Osteoblast (primary cell): ENCODE data around the gene LBHD2. TPM values are rescaled to one million over a fixed set of nuclear protein-coding genes. Genes with fewer than 3 reads are reported as not detected.

Experiments
- DNase-seq: peaks from one replicate; pipeline ENCODE4 v3.0.0; 2011; ENCODE audit warnings: low spot score, mixed read lengths; ENCODE audit not compliant: insufficient read length; ENCODE audit errors: missing footprints
- H2AFZ ChIP-seq: 2 replicates; pipeline ENCODE4 v1.6.0; 2011; ENCODE audit warnings: mild to moderate bottlenecking, low read length
- H3K27ac ChIP-seq: 2 replicates; pipeline ENCODE4 v1.5.1; 2011; ENCODE audit warnings: mild to moderate bottlenecking, low read depth, low read length, moderate library complexity
- H3K27me3 ChIP-seq: 2 replicates; pipeline ENCODE4 v1.6.0; 2012; ENCODE audit warnings: mild to moderate bottlenecking, control low read depth, inconsistent platforms, low read length, moderate library complexity; ENCODE audit not compliant: insufficient read depth
- H3K36me3 ChIP-seq: 2 replicates; pipeline ENCODE4 v1.5.1; 2011; ENCODE audit warnings: mild to moderate bottlenecking, low read length, control low read depth, moderate library complexity; ENCODE audit not compliant: insufficient read depth
- H3K4me1 ChIP-seq: 2 replicates; pipeline ENCODE4 v1.5.1; 2011; ENCODE audit warnings: mild to moderate bottlenecking, low read length, control low read depth, moderate library complexity; ENCODE audit not compliant: insufficient read depth
- H3K4me2 ChIP-seq: 2 replicates; pipeline ENCODE4 v1.6.0; 2011; ENCODE audit warnings: mild to moderate bottlenecking, low read length; ENCODE audit not compliant: insufficient read depth
- H3K4me3 ChIP-seq: fragments of 200-600 bp; sonication (generic); 3 replicates; pipeline ENCODE4 v1.5.1; 2012; ENCODE audit warnings: mild to moderate bottlenecking, low read length, inconsistent platforms; ENCODE audit not compliant: insufficient read depth
- H3K79me2 ChIP-seq: 2 replicates; pipeline ENCODE4 v1.6.0; 2012; ENCODE audit warnings: mild to moderate bottlenecking, low read length, control low read depth, inconsistent platforms; ENCODE audit not compliant: insufficient read depth
- H3K9me3 ChIP-seq: 2 replicates; pipeline ENCODE4 v1.5.1; 2011; ENCODE audit warnings: low read depth, low read length, control low read depth
- H4K20me1 ChIP-seq: 2 replicates; pipeline ENCODE4 v1.6.0; 2012; ENCODE audit warnings: mild to moderate bottlenecking, low read length, control low read depth; ENCODE audit not compliant: insufficient read depth
- CTCF ChIP-seq: IDR thresholded peaks from 2 replicates; pipeline ENCODE4 v1.5.1; 2011; ENCODE audit warnings: mild to moderate bottlenecking, low read depth, low read length, moderate library complexity; ENCODE audit errors: extremely low read depth
- total RNA-seq: library from RNA; depleted of rRNA; stranded (reverse); fragments of >200 nt; gene quantifications from 2 replicates; pipeline ENCODE4 v1.2.3, GENCODE V29; 2012

The LBHD2 gene
- total RNA-seq, 1 donor, result not detected

DNA sequence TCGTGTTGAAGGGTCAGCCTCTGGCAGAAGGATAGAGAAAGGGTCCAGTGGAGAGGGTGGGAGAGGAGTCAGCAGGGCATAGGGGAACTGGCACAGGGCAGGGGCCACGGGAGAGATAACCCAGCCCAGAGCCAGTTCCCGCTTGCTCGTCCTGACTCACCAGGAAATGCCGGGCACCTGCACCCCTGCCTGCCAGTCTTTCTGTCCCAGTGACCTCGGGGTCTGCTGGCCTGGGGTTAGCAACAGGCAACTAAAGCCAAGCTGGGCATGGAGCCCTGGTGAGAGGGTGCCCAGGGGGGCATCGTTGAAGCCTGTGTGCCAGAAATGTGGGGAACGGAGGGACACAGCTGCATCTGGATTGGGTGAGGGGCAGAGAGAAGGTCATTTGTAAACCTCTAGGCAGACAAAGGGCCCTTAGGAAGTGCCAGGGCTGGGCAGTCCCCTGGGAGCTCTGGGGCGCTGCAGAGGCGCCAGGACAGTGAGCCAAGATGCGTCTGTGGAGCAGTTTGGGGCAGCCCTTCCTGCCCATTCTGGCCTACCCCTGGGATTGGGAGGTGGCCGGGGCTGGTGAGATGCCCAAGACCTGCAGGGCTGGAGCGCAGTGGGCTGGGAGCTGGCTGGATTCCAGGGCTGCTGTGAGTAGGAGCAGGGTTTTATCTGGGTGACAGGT lies 44.8 kb downstream of the LBHD2 start:
- DNase-seq, result peak; percentile 96
- TF ChIP-seq CTCF, result no peak
- H4K20me1 ChIP-seq, result peaks cover 48% of the 10 kb centered on the region
- H3K27me3 ChIP-seq, result no peaks in the 10 kb centered on the region
- H3K4me3 ChIP-seq, result no peak overlapping the region
- H3K36me3 ChIP-seq, result peaks cover 24% of the 10 kb centered on the region
- peak overlapping the region; percentile 32 for H3K4me2 ChIP-seq
- peaks cover 24% of the 10 kb centered on the region for H3K79me2 ChIP-seq
- H3K4me1 ChIP-seq, result peaks cover 38% of the 10 kb centered on the region
- no peaks in the 10 kb centered on the region for H3K9me3 ChIP-seq
- H3K27ac ChIP-seq, result no peak overlapping the region
- no peak overlapping the region for H2AFZ ChIP-seq

- H3K9me3 ChIP-seq, result no peaks in the 10 kb centered on the region
- peaks cover 17% of the 10 kb centered on the region for H3K79me2 ChIP-seq
- no peak for TF ChIP-seq CTCF
- H3K27me3 ChIP-seq, result no peaks in the 10 kb centered on the region
- H3K4me3 ChIP-seq, result no peak overlapping the region
- H3K4me1 ChIP-seq, result peaks cover 31% of the 10 kb centered on the region
- H2AFZ ChIP-seq, result no peak overlapping the region
- H3K27ac ChIP-seq, result no peak overlapping the region
- H3K36me3 ChIP-seq, result peaks cover 28% of the 10 kb centered on the region
- H4K20me1 ChIP-seq, result peaks cover 43% of the 10 kb centered on the region
- peak; percentile 94 for DNase-seq
- H3K4me2 ChIP-seq, result no peak overlapping the region
Observed at GRCh38 chr14:103129301-103130016, 45.4 kb downstream of the LBHD2 start.

GRCh38 chr14:103130017-103130764 lies 46.2 kb downstream of the LBHD2 start:
- H3K9me3 ChIP-seq, result no peaks in the 10 kb centered on the region
- peaks cover 31% of the 10 kb centered on the region for H3K4me1 ChIP-seq
- no peak overlapping the region for H3K4me3 ChIP-seq
- no peaks in the 10 kb centered on the region for H3K27me3 ChIP-seq
- peak overlapping the region; percentile 25 for H3K4me2 ChIP-seq
- peak; percentile 87 for DNase-seq
- H4K20me1 ChIP-seq, result peaks cover 38% of the 10 kb centered on the region
- peak overlapping the region; percentile 6 for H3K27ac ChIP-seq
- TF ChIP-seq CTCF, result no peak
- H3K79me2 ChIP-seq, result peaks cover 10% of the 10 kb centered on the region
- no peak overlapping the region for H2AFZ ChIP-seq
- H3K36me3 ChIP-seq, result peaks cover 31% of the 10 kb centered on the region

DNA sequence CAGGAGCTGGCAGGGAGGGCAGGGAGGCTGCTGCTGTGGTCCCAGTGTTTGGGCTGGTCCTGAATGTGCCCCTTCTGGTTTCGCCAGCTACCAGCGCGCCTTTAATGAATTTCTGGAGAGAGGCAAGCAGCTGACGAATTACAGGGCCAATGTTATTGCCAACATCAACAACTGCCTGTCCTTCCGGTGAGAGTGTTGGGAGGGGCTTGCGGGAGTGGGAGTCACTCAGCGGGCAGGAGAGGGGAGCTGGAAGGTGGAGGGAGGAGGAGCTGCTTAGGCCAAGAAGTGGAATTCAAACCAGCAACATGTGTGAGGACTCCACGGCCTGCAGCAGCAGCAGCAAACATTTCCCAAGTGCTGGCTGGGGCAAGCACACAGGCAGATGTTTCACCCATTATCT lies 47.0 kb downstream of the LBHD2 start:
- peak overlapping the region; percentile 25 for H3K4me2 ChIP-seq
- TF ChIP-seq CTCF, result no peak
- H3K4me1 ChIP-seq, result peaks cover 31% of the 10 kb centered on the region
- H3K4me3 ChIP-seq, result no peak overlapping the region
- H3K27ac ChIP-seq, result peak overlapping the region; percentile 6
- no peaks in the 10 kb centered on the region for H3K9me3 ChIP-seq
- H3K79me2 ChIP-seq, result peaks cover 7% of the 10 kb centered on the region
- no peak overlapping the region for H2AFZ ChIP-seq
- peaks cover 30% of the 10 kb centered on the region for H4K20me1 ChIP-seq
- DNase-seq, result peak; percentile 100
- peaks cover 38% of the 10 kb centered on the region for H3K36me3 ChIP-seq
- H3K27me3 ChIP-seq, result no peaks in the 10 kb centered on the region
